Memory B cell (primary cell): Measurements from ENCODE around the gene SIDT2.

Experiments used
- ATAC-seq: fragments of 150-1000 bp; cut with Tn5 transposase; 2 replicates; pipeline ENCODE4 v1.10.0; 2021; ENCODE audit warnings: low read depth, mild to moderate bottlenecking, moderate library complexity
- DNase-seq, 2 donors: peaks; one replicate each; pipeline ENCODE4 v3.0.0; 2022; ENCODE audit warnings: low spot score in 2 of 2
- H3K27ac Mint-ChIP-seq: one replicate; pipeline ENCODE4 v1.8.0; 2022; ENCODE audit warnings: mild to moderate bottlenecking, moderate library complexity, mixed read lengths
- H3K27me3 Mint-ChIP-seq: one replicate; pipeline ENCODE4 v1.8.0; 2022; ENCODE audit warnings: mixed read lengths
- H3K36me3 Mint-ChIP-seq: one replicate; pipeline ENCODE4 v1.8.0; 2022; ENCODE audit warnings: mild to moderate bottlenecking, mixed read lengths
- H3K4me1 Mint-ChIP-seq: one replicate; pipeline ENCODE4 v1.8.0; 2022; ENCODE audit warnings: mixed read lengths
- H3K4me3 Mint-ChIP-seq: one replicate; pipeline ENCODE4 v1.8.0; 2022; ENCODE audit warnings: mild to moderate bottlenecking, moderate library complexity, mixed read lengths
- H3K9me3 Mint-ChIP-seq: one replicate; pipeline ENCODE4 v1.8.0; 2022; ENCODE audit warnings: mixed read lengths

The SIDT2 gene

GRCh38 chr11:117157507-117157906, 21.0 kb upstream of the SIDT2 start:
- ATAC-seq: no peak
- H3K4me1 Mint-ChIP-seq: peaks cover 18% of the 10 kb centered on the region
- H3K27me3 Mint-ChIP-seq: no peaks in the 10 kb centered on the region
- no peaks in the 10 kb centered on the region for H3K9me3 Mint-ChIP-seq
- H3K27ac Mint-ChIP-seq: peak overlapping the region; percentile 83
- DNase-seq: no peak
- no peak overlapping the region for H3K4me3 Mint-ChIP-seq
- H3K36me3 Mint-ChIP-seq: peaks cover 13% of the 10 kb centered on the region

- H3K4me3 Mint-ChIP-seq: no peak overlapping the region
- DNase-seq (no peak), ATAC-seq (no peak)
- no peaks in the 10 kb centered on the region for H3K27me3 Mint-ChIP-seq
- H3K27ac Mint-ChIP-seq: peak overlapping the region; percentile 65
- peaks cover 12% of the 10 kb centered on the region for H3K36me3 Mint-ChIP-seq
- H3K4me1 Mint-ChIP-seq: peaks cover 18% of the 10 kb centered on the region
- H3K9me3 Mint-ChIP-seq: no peaks in the 10 kb centered on the region
These were observed 18.7 kb upstream of the SIDT2 start for GRCh38 chr11:117159892-117160291.

GRCh38 chr11:117160826-117161225, 17.7 kb upstream of the SIDT2 start:
- H3K27me3 Mint-ChIP-seq: no peaks in the 10 kb centered on the region
- no peaks in the 10 kb centered on the region for H3K9me3 Mint-ChIP-seq
- H3K4me1 Mint-ChIP-seq: peaks cover 11% of the 10 kb centered on the region
- no peak overlapping the region for H3K4me3 Mint-ChIP-seq
- ATAC-seq (no peak), DNase-seq (no peak)
- H3K27ac Mint-ChIP-seq: no peak overlapping the region
- peaks cover 15% of the 10 kb centered on the region for H3K36me3 Mint-ChIP-seq

- Mint-ChIP-seq H3K4me1 (no peaks in the 10 kb centered on the region), H3K9me3 (no peaks in the 10 kb centered on the region), H3K36me3 (peaks cover 18% of the 10 kb centered on the region), H3K27me3 (no peaks in the 10 kb centered on the region), H3K27ac (no peak overlapping the region), H3K4me3 (no peak overlapping the region)
- DNase-seq (no peak), ATAC-seq (no peak)
These were observed 12.1 kb upstream of the SIDT2 start for GRCh38 chr11:117166491-117166890.

GRCh38 chr11:117169736-117170135, 8.8 kb upstream of the SIDT2 start:
- peaks cover 16% of the 10 kb centered on the region for H3K36me3 Mint-ChIP-seq
- H3K27ac Mint-ChIP-seq: no peak overlapping the region

GRCh38 chr11:117170210-117170609, 8.3 kb upstream of the SIDT2 start:
- H3K4me3 Mint-ChIP-seq: no peak overlapping the region
- H3K36me3 Mint-ChIP-seq: peaks cover 15% of the 10 kb centered on the region
- H3K27ac Mint-ChIP-seq: peak overlapping the region; percentile 31
- ATAC-seq (no peak), DNase-seq (no peak)
- H3K9me3 Mint-ChIP-seq: no peaks in the 10 kb centered on the region
- H3K27me3 Mint-ChIP-seq: no peaks in the 10 kb centered on the region
- no peaks in the 10 kb centered on the region for H3K4me1 Mint-ChIP-seq

More at GRCh38 chr11:117169736-117170135, 8.8 kb upstream of the SIDT2 start:
- H3K27me3 Mint-ChIP-seq: no peaks in the 10 kb centered on the region
- DNase-seq: no peak
- H3K4me1 Mint-ChIP-seq: no peaks in the 10 kb centered on the region
- ATAC-seq: no peak
- no peak overlapping the region for H3K4me3 Mint-ChIP-seq
- no peaks in the 10 kb centered on the region for H3K9me3 Mint-ChIP-seq

GRCh38 chr11:117171007-117171403, 7.5 kb upstream of the SIDT2 start:
- Mint-ChIP-seq H3K4me3 (no peak overlapping the region), H3K4me1 (no peaks in the 10 kb centered on the region), H3K36me3 (peaks cover 11% of the 10 kb centered on the region), H3K27me3 (no peaks in the 10 kb centered on the region), H3K27ac (no peak overlapping the region), H3K9me3 (no peaks in the 10 kb centered on the region)
- DNase-seq: no peak
- ATAC-seq: no peak

- no peaks in the 10 kb centered on the region for H3K9me3 Mint-ChIP-seq
- no peaks in the 10 kb centered on the region for H3K27me3 Mint-ChIP-seq
- no peaks in the 10 kb centered on the region for H3K4me1 Mint-ChIP-seq
- peaks cover 11% of the 10 kb centered on the region for H3K36me3 Mint-ChIP-seq
- ATAC-seq (no peak), DNase-seq (no peak)
- H3K27ac Mint-ChIP-seq: peak overlapping the region; percentile 47
- no peak overlapping the region for H3K4me3 Mint-ChIP-seq
These were observed 7.0 kb upstream of the SIDT2 start for GRCh38 chr11:117171404-117172061.

- H3K27me3 Mint-ChIP-seq: no peaks in the 10 kb centered on the region
- peaks cover 4% of the 10 kb centered on the region for H3K36me3 Mint-ChIP-seq
- no peaks in the 10 kb centered on the region for H3K9me3 Mint-ChIP-seq
- DNase-seq (no peak), ATAC-seq (no peak)
- no peak overlapping the region for H3K4me3 Mint-ChIP-seq
- H3K4me1 Mint-ChIP-seq: peaks cover 2% of the 10 kb centered on the region
- peak overlapping the region; percentile 54 for H3K27ac Mint-ChIP-seq
These were observed 5.7 kb upstream of the SIDT2 start for GRCh38 chr11:117172724-117173421.

- Mint-ChIP-seq H3K9me3 (no peaks in the 10 kb centered on the region), H3K4me3 (no peak overlapping the region), H3K36me3 (no peaks in the 10 kb centered on the region), H3K27ac (peak overlapping the region; percentile 11), H3K4me1 (peaks cover 10% of the 10 kb centered on the region), H3K27me3 (no peaks in the 10 kb centered on the region)
- DNase-seq: no peak
- ATAC-seq: no peak
These were observed 3.4 kb upstream of the SIDT2 start for GRCh38 chr11:117175104-117175503.

- no peaks in the 10 kb centered on the region for H3K27me3 Mint-ChIP-seq
- H3K9me3 Mint-ChIP-seq: no peaks in the 10 kb centered on the region
- no peak for ATAC-seq
- no peak overlapping the region for H3K4me3 Mint-ChIP-seq
- peak overlapping the region; percentile 11 for H3K27ac Mint-ChIP-seq
- H3K36me3 Mint-ChIP-seq: no peaks in the 10 kb centered on the region
- no peak for DNase-seq
- peaks cover 17% of the 10 kb centered on the region for H3K4me1 Mint-ChIP-seq
These were observed 2.8 kb upstream of the SIDT2 start for GRCh38 chr11:117175781-117176180.

GRCh38 chr11:117176186-117176585, 2.4 kb upstream of the SIDT2 start:
- H3K27ac Mint-ChIP-seq: no peak overlapping the region

GRCh38 chr11:117177534-117178209, 871 bp upstream of the SIDT2 start:
- H3K9me3 Mint-ChIP-seq: no peaks in the 10 kb centered on the region
- peaks cover 22% of the 10 kb centered on the region for H3K4me1 Mint-ChIP-seq
- H3K27me3 Mint-ChIP-seq: no peaks in the 10 kb centered on the region
- H3K36me3 Mint-ChIP-seq: peaks cover 3% of the 10 kb centered on the region
- peak overlapping the region; percentile 96 for H3K4me3 Mint-ChIP-seq
- ATAC-seq (no peak), DNase-seq (no peak)
- H3K27ac Mint-ChIP-seq: peak overlapping the region; percentile 93

More at GRCh38 chr11:117176186-117176585, 2.4 kb upstream of the SIDT2 start:
- no peak for ATAC-seq
- DNase-seq: no peak
- Mint-ChIP-seq H3K4me1 (peaks cover 21% of the 10 kb centered on the region), H3K4me3 (no peak overlapping the region), H3K36me3 (no peaks in the 10 kb centered on the region), H3K9me3 (no peaks in the 10 kb centered on the region), H3K27me3 (no peaks in the 10 kb centered on the region)
